Jurkat, Clone E6-1 (cell line): Measurements from ENCODE around the gene INHA.
A peak's percentile ranks its signal among the peaks of the same experiment; 100 is the strongest.

Source experiments
- DNase-seq: peaks from one replicate; pipeline ENCODE4 v3.0.0-alpha.2; 2011; ENCODE audit warnings: low read depth, low spot score
- H3K4me3 ChIP-seq: 2 replicates; pipeline ENCODE4 v1.5.1; 2011; ENCODE audit warnings: mild to moderate bottlenecking, low read length, control low read depth, moderate library complexity

Gene INHA

GRCh38 chr2:219598308-219599078 is 26.4 kb downstream of the INHA start:
- peak overlapping the region; percentile 87 for H3K4me3 ChIP-seq
- no peak for DNase-seq

GRCh38 chr2:219603771-219604170 is 31.7 kb downstream of the INHA start:
- DNase-seq = no peak
- H3K4me3 ChIP-seq = no peak overlapping the region

GRCh38 chr2:219605607-219605954 is 33.5 kb downstream of the INHA start:
- H3K4me3 ChIP-seq = no peak overlapping the region
- no peak for DNase-seq

DNA sequence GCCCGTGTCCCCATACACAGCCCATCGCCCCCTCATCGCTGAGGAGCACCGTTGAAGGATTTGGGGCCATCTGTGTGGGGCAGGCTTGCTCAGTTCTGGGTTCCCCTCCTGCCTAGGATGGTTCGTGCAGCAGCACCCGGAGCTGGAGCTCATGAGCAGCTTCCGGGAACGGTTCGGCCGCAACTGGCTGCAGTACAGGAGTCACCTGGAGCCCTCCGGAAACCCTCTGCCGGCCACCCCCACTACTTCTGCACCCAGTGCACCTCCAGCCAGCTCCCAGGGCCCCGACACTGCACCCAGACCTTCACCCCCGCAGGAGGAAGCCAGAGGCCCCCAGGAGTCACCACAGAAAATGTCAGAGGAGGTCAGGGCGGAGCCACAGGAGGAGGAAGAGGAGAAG is 35.8 kb downstream of the INHA start:
- no peak overlapping the region for H3K4me3 ChIP-seq
- DNase-seq = no peak

GRCh38 chr2:219608399-219608964 is 36.4 kb downstream of the INHA start:
- no peak for DNase-seq
- H3K4me3 ChIP-seq = no peak overlapping the region

DNA sequence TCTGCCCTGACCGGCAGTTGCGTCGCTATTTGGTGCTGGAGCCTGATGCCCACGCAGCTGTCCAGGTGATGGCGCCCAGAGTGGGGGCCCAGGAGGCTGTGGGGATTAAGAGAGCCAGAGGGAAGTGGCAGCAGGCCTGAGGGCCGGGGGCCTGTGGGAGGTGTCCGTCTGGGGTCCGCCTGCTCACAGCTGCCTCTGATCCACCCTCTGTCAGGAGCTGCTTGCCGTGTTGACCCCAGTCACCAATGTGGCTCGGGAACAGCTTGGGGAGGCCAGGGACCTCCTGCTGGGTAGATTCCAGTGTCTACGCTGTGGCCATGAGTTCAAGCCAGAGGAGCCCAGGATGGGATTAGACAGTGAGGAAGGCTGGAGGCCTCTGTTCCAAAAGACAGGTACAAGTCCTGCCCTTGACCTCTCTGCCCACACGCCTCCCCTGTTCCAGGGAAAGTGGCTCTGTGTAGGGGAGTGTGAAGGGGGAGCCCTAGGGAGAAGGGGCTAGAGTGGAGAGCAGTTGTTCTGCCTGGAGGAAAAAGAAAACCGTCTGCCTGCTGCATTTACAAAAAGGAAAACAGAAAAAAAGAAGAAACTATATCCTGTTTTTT is 37.1 kb downstream of the INHA start:
- no peak overlapping the region for H3K4me3 ChIP-seq
- DNase-seq = no peak

- no peak overlapping the region for H3K4me3 ChIP-seq
These were observed 39.2 kb downstream of the INHA start for GRCh38 chr2:219611306-219611705.

DNA sequence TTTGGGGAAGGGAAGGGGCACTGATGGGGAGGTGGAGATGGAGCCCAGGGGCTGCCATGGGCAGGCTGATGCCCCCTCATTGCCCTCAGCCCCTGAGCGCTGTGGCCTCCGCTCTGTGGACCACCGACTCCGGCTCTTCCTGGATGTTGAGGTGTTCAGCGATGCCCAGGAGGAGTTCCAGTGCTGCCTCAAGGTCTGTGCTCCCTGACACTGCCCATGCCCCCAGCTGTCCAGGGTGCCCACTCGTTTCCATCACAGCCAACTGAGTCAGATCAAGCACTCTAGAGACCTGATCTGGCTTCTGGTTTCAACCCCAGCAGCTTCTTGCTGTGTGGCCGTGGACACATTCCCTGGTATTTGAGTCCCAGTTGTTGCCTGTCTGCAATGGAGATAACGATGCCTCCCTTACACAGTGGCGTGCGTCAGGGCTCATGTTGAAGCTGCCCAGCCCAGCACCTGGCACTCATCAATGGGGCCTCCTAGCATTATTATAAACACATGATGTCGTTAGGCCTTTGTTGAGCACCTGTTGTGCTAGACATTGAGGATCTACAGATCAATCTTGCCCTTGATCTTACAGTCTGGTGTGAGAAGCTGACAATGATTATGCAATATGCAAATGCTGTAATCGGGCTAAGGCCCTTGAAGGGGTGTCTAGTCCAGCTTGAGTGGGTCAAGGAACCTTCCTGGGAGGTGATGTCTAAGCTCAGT is 39.9 kb downstream of the INHA start:
- DNase-seq = peak; percentile 22
- H3K4me3 ChIP-seq = no peak overlapping the region

More at GRCh38 chr2:219611306-219611705, 39.2 kb downstream of the INHA start:
- no peak for DNase-seq

GRCh38 chr2:219612577-219613286 is 40.6 kb downstream of the INHA start:
- no peak overlapping the region for H3K4me3 ChIP-seq
- peak; percentile 82 for DNase-seq

DNA sequence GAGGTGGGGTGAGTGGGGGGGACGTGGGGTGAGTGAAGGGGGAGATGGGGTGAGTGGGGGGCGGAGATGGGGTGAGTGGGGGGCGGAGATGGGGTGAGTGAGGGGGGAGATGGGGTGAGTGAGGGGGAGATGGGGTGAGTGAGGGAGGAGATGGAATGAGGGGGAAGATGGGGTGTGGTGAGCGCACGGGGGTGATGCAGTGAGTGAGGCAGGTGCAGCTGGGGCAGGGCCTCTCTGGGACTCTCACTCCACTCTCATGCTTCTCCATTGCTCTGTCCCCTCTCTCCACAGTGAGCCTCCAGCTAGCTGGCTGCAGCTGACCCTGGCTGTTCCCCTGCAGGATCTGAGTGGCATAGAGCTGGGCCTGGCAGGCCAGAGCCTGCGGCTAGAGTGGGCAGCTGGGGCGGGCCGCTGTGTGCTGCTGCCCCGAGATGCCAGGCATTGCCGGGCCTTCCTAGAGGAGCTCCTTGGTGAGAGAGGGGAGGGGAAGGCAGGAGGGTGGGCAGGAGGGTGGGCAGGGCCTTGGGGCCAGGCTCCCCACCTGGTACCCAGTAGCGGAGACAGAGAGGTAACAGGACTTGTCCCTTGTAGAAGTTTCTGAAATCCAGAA is 41.5 kb downstream of the INHA start:
- no peak overlapping the region for H3K4me3 ChIP-seq
- no peak for DNase-seq

- no peak for DNase-seq
These were observed 42.2 kb downstream of the INHA start for GRCh38 chr2:219614076-219614860.

DNA sequence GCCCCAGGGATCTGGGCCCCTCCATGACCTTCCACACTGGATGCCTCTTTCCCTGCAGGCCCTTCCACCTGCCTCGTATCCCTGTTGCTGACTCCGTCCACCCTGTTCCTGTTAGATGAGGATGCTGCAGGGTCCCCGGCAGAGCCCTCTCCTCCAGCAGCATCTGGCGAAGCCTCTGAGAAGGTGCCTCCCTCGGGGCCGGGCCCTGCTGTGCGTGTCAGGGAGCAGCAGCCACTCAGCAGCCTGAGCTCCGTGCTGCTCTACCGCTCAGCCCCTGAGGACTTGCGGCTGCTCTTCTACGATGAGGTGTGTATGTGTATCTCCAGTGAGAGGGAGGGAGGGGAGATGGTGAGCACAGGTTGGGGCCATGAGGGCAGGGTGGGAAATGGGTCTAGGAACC is 42.9 kb downstream of the INHA start:
- DNase-seq = no peak
- no peak overlapping the region for H3K4me3 ChIP-seq

More at GRCh38 chr2:219614076-219614860, 42.2 kb downstream of the INHA start:
- H3K4me3 ChIP-seq = no peak overlapping the region

GRCh38 chr2:219615894-219616293 is 43.8 kb downstream of the INHA start:
- no peak for DNase-seq

DNA sequence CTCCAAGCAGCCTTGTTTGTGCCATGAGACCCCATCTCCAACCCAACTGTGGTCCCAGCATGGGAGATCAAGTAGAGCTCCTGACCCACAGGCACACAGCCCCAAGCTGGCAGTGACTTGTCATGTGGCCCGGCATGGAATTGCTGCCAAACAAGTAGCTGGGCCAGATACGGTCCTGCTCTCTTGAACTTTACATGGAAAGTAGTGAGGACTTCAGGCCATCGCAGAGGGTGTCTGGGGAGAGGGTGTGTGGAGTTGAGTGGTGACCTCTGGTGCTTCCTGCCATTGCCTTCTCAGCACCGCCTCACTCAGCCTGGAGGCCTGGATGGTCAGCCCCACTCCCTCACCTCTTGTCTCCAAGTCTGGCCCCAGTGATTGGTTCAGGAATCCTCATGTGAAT is 44.4 kb downstream of the INHA start:
- H3K4me3 ChIP-seq = no peak overlapping the region
- no peak for DNase-seq

More at GRCh38 chr2:219615894-219616293, 43.8 kb downstream of the INHA start:
- H3K4me3 ChIP-seq = no peak overlapping the region

GRCh38 chr2:219618733-219619122 is 46.6 kb downstream of the INHA start:
- H3K4me3 ChIP-seq = no peak overlapping the region
- DNase-seq = no peak

- no peak for DNase-seq
- H3K4me3 ChIP-seq = no peak overlapping the region
These were observed 47.1 kb downstream of the INHA start for GRCh38 chr2:219619235-219619634.

- no peak overlapping the region for H3K4me3 ChIP-seq
- no peak for DNase-seq
These were observed 48.4 kb downstream of the INHA start for GRCh38 chr2:219620546-219620945.

GRCh38 chr2:219621935-219622334 is 49.8 kb downstream of the INHA start:
- DNase-seq = no peak
- H3K4me3 ChIP-seq = no peak overlapping the region
